HG03060 (cell line): ENCODE measurements around the gene KIF3A.

Experiments
- ATAC-seq: cut with Tn5 transposase; IDR thresholded peaks from one replicate; pipeline ENCODE4 v1.9.1; 2021; ENCODE audit warnings: low read depth, moderate number of reproducible peaks; ENCODE audit not compliant: unreplicated experiment

KIF3A gene

DNA sequence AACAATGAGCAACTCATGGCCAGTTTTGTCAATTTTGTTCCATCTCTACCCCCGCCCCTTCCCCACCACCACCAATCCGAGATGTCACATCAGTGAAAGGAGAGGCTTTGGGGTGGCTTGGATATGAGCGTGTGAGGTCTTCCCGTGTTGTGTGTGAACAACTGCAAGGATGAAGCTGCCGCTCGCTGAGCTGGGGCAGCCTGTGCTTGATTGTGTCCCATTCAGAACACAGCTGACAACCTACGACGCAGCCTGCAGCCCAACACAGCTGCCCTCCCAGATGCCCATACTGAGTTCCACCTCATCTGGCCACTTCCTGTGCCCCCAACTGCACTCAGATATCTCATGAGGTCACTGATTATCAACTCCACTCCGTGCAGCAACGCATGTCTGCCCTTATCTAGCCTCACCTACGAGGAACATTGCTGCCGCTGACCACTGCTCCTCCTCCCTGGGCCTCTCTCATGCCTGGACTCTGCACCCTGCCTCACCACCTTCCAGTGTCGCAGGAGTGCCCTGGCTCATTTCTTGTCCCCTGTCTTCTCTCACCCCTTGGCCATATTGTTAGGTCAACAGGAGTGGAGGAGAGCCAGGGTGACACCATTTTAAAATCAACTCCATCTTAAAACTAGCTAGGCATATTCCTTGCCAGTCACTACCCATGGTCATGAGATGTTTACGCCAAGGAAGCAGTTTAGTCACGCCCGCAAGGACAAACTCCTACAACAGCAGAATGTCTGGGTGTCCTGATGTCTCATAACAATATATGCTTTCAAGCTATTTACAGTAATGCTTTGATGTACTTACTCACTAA lies 70.8 kb downstream of the KIF3A start:
- ATAC-seq: no peak

DNA sequence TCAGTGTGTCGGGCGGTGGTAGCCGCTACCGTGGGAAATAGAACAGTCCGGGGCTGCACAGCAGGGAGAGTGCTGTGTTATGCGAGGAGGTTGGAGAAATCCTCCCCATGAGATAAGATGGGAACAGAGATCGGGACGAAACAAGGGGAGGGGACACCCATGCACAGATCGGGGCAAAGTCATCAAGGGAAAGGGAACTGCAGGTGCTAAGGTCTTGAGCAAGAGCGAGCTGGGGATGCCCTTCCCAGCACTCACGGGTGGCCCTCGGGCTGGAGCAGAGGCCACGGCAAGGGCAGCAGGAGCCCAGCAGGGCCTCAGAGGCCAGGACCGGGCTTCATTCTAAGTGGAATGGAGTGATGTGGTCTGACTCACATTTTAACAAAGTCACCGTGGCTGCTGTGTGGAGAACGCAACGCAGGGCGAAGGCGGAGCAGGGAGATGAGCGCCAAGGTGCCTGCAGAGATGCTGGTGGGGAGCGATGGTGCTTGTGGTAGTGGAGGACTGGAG lies 71.7 kb downstream of the KIF3A start:
- ATAC-seq: no peak

DNA sequence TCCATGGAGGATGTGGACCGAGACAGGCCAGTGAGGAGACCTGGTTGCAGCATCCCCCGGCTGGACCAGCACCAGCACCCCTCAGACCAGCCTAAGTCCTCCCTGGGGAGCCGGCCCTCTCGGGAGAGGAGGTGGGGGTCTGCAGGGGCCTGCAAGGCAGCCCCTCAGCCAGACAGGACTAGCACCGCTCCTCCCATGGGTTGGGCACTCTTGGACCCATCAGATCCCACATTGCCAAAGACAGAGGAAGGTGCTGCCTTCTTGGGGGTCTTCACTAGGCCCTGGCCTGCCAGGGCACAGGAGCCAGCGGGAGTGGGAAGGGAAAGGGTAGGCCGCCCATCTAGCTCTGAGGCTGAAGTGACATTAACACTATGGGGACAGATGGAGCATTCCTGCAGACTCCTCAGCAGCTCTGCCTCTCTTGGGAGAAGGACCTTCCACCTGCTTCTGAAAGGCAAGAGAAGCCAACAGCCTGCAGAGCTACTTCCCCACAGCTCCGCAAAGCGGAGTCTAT lies 72.6 kb downstream of the KIF3A start:
- ATAC-seq: no peak

DNA sequence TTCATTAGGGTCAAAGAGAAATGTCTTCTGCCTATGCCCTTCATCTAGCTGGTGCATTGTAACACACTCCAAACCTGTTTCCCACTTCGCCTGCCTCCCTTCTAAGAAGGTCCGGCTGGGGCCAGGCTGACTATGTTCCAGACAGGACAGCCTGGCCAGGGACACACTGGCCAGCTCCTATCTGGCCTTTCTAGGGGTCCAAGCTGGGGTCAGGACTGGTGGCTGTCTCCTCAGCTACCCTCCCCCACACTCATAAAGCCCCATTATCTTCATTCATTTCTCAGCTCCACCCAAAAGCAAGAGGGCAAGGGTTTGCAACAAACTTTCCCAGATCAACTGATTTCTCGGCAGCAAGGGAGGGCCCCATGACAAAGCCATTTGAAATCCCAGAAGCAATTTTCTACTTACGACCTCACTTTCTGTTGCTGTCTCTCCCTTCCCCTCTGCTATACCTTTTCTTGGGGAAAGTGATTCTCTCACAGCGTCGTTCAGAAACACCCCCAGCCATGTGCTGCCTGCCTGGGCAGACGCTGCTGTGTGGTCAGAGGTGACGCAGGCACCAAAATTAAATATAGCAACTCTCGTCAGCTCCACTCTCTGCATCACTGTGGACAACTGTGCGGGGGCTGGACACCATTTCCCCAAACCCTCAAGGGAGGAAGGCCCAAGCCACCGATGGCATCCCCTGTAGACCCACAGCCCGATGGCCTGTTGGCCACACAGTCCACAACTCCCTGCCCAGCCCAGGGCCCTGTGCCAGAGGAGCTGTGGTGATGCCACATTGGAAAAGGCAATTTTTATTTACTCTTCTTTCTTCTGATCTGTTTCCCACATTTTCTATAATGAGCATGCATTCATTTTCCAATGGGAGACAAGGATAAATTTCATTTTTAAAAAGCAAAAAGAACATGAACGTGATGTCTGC lies 73.3 kb downstream of the KIF3A start:
- peak; percentile 42 for ATAC-seq

DNA sequence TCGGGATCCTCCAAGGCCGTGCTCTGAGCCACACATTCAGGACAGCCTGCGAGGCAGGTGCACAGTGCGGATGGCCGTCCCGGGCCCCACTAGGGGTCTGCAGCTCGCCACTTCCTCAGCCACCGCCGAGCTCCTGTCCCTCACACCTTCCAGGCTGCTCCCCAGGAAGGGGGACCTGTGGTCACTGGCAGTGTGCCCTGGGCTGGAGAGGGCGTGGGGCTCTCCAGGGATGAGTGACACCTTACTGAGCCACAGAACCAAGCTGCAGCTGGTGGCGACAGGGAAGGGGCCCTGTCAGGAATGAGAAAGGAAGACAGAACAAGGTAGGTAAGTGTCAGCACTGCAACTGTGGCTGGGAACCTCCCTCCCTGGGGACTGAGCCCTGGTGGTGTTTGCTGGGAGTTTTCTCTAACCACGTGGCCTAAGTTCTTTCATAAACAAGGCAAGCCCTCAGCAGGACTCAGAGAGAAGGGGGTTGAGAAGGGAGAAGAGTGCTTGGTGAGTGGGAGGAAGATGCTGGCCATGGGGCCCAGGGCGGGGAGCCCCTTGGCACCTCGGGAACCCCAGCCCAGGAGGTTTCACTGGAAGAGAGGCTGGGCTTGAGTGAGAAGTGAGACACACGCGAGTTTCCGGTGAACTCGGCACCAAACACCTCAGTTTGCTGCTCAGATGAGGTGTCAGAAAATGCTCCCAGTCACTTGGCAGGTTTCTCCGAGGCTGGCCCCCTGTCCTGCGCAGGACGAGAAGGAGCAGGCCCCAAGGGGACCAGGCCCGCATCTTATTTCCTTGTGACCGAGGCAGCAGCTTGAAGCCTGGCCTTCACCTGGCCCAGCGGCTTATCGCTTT lies 74.2 kb downstream of the KIF3A start:
- peak; percentile 44 for ATAC-seq

DNA sequence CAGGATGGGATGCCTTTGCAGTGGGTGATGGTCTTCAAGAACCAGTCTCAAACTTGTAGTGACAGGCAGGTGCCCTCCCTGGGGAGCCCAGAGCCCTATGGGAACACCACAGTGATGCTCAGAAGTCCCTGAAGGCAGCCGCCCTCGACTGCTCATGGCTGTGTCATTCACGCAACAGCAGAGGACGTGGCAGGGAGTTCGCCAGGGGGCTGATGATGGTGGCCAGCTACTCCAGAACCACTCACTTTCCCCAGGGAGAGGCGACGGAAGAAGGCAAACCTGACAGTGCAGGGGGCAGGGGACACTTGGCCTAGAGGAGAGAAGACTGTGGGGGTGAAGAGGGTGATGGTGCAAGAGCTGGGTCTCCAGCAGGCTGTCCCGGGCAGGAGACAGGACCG lies 75.3 kb downstream of the KIF3A start:
- no peak for ATAC-seq

DNA sequence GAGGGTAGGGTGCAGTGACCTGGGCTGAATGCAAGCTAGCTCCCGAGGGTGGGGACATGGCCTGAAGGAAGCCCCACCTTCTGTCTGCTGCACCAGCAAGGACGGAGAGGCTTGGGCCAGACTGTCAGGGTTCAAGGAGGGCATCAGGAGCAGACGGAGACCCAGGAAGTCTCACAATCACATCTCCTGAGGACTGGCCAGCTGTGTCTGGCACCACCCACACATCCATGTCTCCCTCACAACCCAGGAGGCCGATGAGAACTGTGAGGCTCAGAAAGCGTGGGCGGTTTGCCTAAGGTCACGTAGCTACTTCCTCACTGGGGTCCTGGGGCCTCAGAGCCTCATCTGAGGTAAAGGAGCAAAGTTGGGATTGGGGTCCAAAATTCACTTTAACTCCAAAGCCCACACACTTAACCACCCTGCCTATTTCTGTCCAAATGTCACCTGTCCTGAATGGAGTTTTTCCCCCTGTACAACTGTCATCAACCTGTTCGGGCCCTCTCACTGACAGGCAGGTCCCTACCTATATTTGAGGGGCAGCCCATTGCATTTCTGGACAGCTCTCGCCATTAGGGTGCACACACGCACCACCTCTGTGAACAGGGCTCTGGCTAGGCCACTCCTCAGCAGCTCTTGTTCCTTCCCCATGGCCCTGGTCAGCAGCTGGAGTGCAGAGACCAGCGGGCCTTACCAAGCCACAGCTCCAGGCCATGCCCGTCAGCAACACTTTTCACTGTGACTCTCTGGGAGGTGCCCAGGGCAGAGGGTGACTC lies 75.9 kb downstream of the KIF3A start:
- ATAC-seq: no peak

DNA sequence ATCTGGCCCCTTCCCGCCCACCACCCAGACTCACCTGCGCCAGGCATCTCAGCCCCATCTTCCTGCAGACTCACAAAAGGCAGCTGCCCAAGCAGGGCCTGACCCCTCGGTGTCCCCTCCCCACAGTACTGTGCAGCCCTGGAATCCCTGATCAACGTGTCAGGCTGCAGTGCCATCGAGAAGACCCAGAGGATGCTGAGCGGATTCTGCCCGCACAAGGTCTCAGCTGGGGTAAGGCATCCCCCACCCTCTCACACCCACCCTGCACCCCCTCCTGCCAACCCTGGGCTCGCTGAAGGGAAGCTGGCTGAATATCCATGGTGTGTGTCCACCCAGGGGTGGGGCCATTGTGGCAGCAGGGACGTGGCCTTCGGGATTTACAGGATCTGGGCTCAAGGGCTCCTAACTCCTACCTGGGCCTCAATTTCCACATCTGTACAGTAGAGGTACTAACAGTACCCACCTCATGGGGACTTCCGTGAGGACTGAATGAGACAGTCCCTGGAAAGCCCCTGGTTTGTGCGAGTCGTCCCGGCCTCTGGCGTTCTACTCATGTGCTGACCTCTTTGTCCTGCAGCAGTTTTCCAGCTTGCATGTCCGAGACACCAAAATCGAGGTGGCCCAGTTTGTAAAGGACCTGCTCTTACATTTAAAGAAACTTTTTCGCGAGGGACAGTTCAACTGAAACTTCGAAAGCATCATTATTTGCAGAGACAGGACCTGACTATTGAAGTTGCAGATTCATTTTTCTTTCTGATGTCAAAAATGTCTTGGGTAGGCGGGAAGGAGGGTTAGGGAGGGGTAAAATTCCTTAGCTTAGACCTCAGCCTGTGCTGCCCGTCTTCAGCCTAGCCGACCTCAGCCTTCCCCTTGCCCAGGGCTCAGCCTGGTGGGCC lies 77.5 kb downstream of the KIF3A start:
- ATAC-seq: no peak

DNA sequence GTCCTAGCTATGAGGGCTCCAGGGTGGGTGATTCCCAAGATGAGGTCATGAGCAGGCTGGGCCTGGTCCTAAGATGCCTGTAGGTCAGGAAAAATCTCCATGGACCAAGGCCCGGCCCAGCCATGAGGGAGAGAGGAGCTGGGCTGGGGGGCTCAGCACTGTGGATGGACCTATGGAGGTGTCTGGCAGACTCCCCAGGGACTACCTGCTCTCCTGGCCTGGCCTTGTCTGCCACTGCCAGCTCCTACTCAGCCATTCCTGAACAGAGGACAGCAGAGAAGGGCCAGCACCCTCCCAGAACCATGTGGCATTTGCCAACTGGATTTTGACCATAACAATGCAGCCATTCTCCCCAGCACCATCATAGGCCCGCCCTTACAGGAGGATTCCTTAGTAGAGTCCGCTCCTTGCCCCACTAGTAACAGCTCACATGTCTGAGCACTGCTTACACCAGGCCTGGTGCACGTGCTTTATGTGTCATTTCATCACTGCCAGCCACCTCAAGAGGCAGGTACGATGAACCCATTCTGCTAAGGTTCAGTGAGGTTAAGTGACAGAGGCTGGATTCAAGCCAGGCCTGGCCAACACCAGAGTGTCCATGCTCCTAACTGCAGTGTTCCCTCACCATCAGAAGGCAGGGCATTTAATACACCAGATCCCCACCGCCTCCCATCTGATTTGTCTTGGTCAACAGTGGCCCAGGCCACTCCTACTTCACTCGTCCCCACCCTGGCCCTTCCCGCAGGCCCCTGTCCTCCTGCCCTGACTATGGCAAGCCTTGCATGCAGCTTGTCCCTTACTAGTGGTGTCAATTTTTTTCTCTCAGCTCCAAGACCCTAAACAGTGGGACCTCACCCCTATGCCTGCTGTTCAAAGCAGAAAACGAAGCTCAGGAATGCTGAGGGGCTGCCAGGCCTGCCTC lies 78.7 kb downstream of the KIF3A start:
- no peak for ATAC-seq

DNA sequence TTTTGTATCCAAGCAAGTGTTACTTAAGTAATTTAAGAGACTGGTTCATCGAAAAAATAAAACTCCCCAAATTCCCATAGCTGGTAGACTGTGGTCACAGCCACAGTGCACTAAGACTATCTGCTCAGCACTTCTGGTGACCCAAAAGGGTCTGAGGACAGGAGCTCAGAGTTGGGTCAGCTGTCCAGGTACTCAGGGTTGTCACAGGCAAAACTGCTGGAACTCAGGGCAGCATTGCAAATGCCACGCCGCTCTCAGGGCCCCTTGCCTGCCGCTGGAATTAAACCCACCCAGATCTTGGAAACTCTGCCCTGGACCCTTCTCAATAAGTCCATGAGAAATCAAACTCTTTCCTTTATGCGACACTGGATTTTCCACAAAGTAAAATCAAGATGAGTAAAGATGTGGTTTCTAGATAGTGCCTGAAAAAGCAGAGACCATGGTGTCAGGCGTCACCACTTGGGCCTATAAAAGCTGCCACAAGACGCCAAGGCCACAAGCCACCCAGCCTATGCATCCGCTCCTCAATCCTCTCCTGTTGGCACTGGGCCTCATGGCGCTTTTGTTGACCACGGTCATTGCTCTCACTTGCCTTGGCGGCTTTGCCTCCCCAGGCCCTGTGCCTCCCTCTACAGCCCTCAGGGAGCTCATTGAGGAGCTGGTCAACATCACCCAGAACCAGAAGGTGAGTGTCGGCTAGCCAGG lies 79.5 kb downstream of the KIF3A start, which contains the start of gene IL13:
TSS of gene IL13 (plus strand) at position 498 of the 705 bp plus-strand sequence. CDS start at position 512, 14 bp downstream.
- ATAC-seq: no peak

DNA sequence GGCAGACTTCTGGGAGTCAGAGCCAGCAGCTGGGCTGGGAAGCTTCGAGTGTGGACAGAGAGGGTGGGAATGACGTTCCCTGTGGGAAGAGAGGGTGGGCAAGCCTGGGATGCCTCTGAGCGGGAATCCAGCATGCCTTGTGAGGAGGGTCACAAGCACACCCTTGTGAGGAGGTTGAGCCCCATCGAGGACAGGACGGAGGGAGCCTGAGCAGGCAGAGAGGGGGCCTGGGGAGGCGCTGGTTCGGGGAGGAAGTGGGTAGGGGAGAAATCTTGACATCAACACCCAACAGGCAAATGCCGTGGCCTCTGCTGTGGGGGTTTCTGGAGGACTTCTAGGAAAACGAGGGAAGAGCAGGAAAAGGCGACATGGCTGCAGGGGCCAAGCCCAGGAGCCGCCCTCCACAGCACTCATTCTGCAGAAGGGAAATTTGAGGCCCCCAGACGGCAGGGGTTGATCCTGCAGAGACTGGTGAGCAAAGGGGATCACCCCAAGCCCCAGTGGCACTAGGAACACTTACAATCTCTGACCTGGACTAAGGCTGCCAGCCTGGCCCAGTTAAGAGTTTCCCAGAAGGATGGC lies 80.5 kb downstream of the KIF3A start:
- ATAC-seq: no peak

DNA sequence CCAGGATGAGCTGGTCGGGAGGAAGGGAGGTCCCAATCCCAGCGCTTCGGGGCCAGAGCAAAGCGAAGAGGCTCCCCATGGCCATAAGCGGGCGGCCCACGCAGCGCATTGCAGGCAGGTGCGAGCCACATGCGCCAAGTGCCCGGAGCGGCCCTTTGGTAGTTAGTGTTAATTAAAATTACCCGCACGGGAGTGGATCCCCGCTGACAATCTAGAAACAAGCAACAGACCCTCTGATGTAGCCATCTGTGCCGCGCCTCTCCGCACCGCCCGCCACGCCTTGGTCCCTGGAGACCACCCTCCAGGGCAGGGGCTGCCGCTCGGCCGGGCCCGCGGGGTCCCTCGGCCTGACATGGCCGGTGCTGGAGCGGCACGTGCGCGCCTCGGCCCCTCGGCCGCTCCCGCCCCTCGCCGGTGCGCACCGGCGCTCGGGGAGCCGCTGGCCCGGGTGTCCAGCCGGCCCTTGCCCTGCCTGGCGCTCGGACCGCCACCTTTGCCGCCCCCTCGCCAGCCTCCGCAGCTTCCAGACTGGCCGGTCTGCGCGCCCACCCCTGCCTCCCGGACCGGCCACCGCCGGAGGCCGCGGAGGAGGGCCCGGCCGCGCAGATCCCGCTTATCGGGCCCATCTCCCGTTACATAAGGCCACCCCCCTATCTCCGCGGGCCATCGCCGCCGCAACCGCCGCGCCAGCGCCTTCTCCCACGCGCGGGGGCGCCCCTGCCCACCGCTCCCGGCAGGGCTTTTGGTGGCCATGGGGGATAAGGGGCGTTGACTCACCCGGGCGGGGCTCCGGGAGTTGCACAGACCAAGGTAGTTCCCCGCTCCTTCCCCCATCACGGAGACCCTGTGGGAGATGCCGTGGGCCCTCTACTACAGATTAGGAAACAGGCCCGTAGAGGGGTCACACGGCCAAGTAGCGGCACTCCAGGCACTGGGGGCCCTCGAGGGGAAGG lies 81.2 kb downstream of the KIF3A start:
- ATAC-seq: no peak

DNA sequence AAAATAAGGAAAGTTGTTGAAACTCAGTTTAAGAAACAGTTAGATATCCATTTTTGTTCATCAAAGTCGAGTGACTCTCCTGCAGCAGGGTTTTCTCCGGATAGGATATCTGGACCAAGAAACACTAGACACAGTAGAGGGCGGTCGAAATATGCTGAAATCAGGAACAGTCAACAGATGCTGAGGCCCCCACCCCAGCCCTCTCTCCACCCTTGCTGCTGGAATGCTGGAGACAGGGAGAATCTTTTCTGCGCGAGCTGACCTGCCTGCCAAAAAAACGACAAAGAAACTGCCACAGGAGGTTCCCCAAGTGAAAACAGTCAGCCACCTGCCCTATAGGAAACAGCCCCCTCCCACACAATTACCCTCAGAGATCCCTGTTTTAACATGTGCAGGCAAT lies 83.6 kb downstream of the KIF3A start:
- ATAC-seq: no peak

DNA sequence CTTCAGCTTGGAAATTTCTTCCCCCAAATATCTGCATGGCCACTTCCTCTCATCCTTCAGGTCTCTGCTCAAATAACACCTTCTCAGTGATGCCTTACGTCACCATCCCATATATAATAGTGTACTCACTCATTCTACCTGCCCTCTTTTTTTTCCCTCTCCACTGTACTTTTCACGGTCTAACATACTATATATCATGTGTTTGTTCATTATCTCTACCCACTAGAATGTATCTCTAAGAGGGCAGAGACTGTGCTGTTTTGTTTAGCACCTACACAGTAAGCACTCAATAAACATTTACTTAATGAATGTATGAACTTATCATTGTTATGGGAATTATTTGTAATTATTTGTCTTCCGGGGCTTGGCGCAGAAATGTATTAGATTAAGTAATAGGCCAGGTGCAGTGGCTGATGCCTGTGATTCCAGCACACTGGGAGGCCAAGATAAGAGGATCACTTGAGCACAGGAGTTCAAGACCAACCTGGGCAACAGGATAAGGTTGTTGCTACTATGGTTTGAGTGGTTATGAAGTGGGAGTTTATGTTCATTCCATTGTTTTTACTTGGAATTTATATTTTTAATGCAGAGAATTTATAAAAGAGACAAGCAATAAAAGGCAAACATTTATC lies 85.4 kb downstream of the KIF3A start:
- ATAC-seq: no peak

DNA sequence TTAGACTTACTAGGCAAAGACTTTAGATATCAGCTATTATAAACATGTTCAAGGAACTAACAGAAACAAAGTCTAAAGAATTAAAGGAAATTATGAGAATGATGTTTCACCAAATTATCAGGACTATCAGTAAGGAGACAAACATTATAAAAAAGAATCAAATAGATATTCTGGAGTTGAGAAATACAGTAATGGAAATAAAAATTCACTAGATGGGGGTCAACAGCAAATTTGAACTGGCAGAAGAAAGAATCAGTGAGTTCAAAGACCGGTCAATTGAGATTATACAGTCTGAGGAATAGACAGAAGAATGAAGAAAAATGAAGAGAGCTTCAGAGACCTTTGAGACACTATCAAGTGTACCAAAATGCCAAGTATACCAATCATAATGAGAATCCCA lies 89.0 kb downstream of the KIF3A start:
- ATAC-seq: no peak
